T-helper 1 cell treated with Interleukin-12 subunit alpha and Interleukin-12 subunit beta and Interleukin-4 antibody, amounts not matched to agents 30 ng/mL and 1 ng/mL, for 36 hours (primary cell): ENCODE measurements around the gene CERS2. TPM values are rescaled to one million over a fixed set of nuclear protein-coding genes. Genes with fewer than 3 reads are reported as not detected.

Experiments
- intact Hi-C: fragments of 100-400 bp; cut with micrococcal nuclease; formaldehyde crosslinking; loops from one replicate; pipeline ENCODE4 v1.15.1; 2024
- total RNA-seq: library from RNA; stranded (reverse); gene quantifications from 2 replicates; pipeline ENCODE4 v1.2.3, GENCODE V29; 2022

The CERS2 gene
- 175 and 180 TPM in 2 replicates for total RNA-seq

GRCh38 chr1:150974580-150975478, at the start of gene CERS2:
Gene CERS2 (minus strand): TSS chr1:150974835. CDS start chr1:150969090, 5,745 bp downstream.
- intact Hi-C loops = loop anchor here (1.0 to 5.0 kb wide), 4 partner anchors 33 to 718 kb away; partner anchors contain the start of genes CA14, PRUNE1, SETDB1 and TARS2

GRCh38 chr1:151013518-151013917, 38.9 kb upstream of the CERS2 start:
- intact Hi-C loops = no loop called here

GRCh38 chr1:151012684-151013471, 38.2 kb upstream of the CERS2 start:
- intact Hi-C loops = no loop called here

GRCh38 chr1:151011154-151011850, 36.7 kb upstream of the CERS2 start:
- intact Hi-C loops = no loop called here

- intact Hi-C loops = no loop called here
Observed at GRCh38 chr1:151010346-151010726, 35.7 kb upstream of the CERS2 start.

GRCh38 chr1:151009674-151010345, 35.2 kb upstream of the CERS2 start:
- intact Hi-C loops = loop anchor here (2.0 to 5.0 kb wide), 8 partner anchors 39 to 1081 kb away; partner anchors contain the start of genes GOLPH3L, POGZ, RFX5 and SEMA6C

- intact Hi-C loops = loop anchor here (2.0 to 5.0 kb wide), 8 partner anchors 40 to 1080 kb away; partner anchors contain the start of genes GOLPH3L, POGZ, RFX5 and SEMA6C
Observed at GRCh38 chr1:151009206-151009587, 34.6 kb upstream of the CERS2 start.

GRCh38 chr1:151008244-151009205, 33.9 kb upstream of the CERS2 start, which contains the start of gene PRUNE1:
Gene PRUNE1 (plus strand): TSS chr1:151008449. CDS start chr1:151008633, 184 bp downstream.
- intact Hi-C loops = loop anchor here (1.0 to 5.0 kb wide), 20 partner anchors 33 to 1080 kb away; partner anchors contain the start of genes ARNT, CDC42SE1, ENSA and GABPB2

GRCh38 chr1:151007853-151008243, 33.2 kb upstream of the CERS2 start:
- intact Hi-C loops = loop anchor here (1.0 to 5.0 kb wide), 21 partner anchors 33 to 1079 kb away; partner anchors contain the start of genes ARNT, CDC42SE1, ENSA and GABPB2

- intact Hi-C loops = loop anchor here (1.0 to 5.0 kb wide), 3 partner anchors 10 to 451 kb away; partner anchors contain the start of gene POGZ
Observed at GRCh38 chr1:151006327-151007052, 31.9 kb upstream of the CERS2 start, which contains the start of gene MINDY1. Gene MINDY1 (minus strand): TSS chr1:151006902. CDS start chr1:151002617, 4,285 bp downstream.

- intact Hi-C loops = loop anchor here (1.0 to 5.0 kb wide), 3 partner anchors 10 to 451 kb away; partner anchors contain the start of gene POGZ
Observed at GRCh38 chr1:151005729-151006319, 31.2 kb upstream of the CERS2 start.

GRCh38 chr1:151003180-151003579, 28.5 kb upstream of the CERS2 start:
- intact Hi-C loops = no loop called here

- intact Hi-C loops = no loop called here
Observed at GRCh38 chr1:151002611-151003010, 28.0 kb upstream of the CERS2 start.

- intact Hi-C loops = no loop called here
Observed at GRCh38 chr1:151002051-151002450, 27.4 kb upstream of the CERS2 start.

GRCh38 chr1:151001602-151002001, 27.0 kb upstream of the CERS2 start:
- intact Hi-C loops = no loop called here

- intact Hi-C loops = no loop called here
Observed at GRCh38 chr1:151000408-151000807, 25.8 kb upstream of the CERS2 start.

- intact Hi-C loops = loop anchor here (5.0 kb wide), 1 partner anchor 743 kb away; the partner anchor contains the start of gene CA14
Observed at GRCh38 chr1:150999926-151000325, 25.3 kb upstream of the CERS2 start.
